ENCODE data around the gene NRF1.
"Not testable (repeated sequence)": the region's sequence is repeated elsewhere in the genome, so short reads cannot be mapped to it uniquely, and the experiment has no call there.

NRF1 gene

DNA sequence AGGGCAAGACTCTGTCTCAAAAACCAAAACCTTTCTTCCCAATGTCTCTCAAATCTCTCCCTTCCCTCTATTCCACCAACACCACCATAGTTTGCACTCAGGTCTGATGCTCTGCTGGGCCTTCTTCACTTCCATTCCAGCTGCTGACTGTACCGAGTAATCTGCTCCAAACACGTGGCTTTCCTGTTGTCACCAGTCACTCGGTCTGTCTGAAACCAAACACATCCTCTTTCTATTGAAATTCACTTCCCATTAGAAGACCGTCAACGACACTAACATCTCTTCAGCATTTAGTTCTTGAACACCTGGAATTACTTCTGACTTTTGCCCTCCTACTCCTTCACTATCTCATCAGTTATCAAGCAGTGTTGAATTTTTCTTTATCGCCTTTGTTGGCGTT is 4.7 kb upstream of the NRF1 start:
- DNase-seq (ENCODE audit: low read depth in 2 of 2), result no peak

DNA sequence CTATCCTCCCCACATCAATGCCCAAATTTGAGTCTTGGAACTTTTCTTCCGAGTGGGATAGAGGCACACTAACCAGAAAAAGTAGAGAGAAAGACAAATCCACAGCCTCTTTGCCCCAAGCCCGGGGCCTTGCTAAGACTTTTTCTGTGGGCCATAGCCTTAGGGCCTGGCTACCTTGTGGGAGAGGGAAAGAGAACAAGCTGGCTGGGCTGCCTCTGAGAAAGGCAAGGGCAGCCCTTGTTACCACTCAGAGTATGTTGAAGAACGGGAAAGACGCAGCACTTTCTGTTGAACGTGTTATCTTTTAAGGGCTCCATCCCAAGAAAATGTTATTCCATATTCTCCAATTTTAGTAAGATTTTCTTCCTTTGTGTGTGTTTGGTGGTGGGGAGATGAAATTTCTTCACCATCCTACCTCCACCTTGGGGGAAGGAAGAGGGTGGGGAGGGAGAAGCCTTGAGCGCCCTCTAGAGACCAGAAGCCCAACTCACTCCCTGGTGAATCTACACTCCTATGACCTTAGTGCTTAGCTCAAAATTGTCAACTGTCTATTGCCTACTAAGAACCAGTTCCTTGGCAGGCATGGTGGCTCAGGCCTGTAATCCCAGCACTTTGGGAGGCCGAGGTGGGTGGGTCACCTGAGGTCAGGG is 3.9 kb upstream of the NRF1 start:
- no peak for DNase-seq (ENCODE audit: low read depth in 2 of 2)

DNA sequence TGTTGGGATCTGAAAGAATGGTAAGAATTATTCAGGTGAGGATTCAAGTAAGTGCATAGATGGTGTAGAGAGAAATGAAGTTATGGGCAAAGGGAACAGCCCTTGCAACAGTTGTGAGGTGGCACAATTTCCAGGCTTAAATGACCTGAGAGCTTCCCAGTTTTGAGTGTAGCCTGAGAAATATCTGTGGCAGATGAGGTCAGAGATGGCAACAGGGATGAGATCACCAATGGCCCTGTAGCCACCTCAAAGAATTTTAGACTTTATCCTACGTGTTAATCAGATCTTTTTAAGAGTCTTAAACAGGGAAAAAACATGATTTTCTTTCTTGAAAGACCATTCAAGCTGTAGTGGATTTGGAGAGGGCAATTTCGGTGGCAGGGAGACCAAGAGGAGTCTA is 1.9 kb upstream of the NRF1 start:
- no peak for DNase-seq (ENCODE audit: low read depth in 2 of 2)

DNA sequence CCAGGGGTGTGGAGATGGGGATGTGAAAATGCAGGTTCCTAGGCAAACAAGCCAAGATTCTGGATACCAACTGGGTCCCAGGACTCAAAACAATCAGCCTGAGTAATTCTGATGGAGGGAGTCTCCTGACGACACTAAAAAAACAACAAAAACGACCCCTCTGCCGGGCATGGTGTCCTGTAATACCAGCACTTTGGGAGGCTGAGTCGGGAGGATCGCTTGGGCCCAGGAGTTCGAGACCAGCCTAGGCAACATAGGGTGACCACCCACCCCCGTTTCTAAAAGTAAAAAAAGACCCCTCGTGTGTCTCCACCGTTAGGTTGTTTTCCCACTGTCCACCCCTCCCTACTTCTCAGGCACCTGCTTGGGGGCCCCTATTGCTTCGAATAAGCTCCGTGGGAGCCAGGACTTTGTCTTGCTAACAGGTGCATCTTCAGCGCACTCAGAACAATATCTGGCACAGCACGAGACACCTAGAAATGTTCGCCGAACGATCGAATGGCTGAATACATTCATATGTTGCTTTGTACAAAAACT is 743 bp upstream of the NRF1 start:
- DNase-seq (ENCODE audit: low read depth in 2 of 2), result no peak

DNA sequence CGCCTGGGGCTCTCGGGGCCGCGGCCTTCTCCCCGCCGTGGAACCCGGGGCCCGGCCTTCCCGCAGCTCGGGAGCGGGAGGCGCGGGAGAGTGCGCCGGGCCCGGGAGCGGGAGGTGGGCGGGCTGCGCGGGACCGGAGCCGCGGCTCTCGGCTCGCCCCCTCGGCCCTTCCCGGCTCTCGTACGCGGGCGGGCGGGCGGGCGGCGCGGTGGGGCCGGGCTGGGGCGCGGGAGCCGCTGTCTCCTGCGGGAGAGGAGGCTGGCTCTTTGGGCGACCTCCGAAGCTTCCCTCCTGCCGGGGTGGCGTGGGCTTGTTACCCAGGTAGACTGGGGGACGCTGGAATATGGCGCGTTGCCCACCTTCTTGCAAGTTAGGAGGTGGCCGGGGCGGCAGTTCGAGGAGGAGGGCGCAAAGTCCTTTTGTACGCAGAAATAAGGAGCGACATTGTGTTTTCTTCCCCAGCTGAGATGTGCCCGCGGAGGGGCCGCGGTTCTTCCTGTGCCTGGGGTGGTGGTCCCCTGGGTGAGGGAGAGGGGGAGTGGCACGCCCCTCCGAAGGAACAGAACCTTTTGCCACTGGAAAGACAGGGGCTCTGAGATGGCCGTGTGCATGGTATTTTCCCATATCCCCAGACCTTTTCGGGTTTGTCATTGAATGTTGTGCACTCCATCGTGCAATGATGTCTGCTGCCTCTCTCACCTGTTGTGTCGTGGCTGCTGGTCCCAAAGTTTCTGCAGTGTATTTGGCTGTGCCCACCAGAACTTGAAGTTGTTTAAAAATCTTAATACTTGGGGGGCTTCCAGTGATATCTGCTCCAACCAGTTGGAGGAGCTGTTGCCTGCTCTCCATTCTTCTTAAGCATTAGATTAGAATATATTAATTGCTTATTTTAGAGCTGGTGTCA is 844 bp downstream of the NRF1 start:
- no peak for DNase-seq (ENCODE audit: low read depth in 2 of 2)

DNA sequence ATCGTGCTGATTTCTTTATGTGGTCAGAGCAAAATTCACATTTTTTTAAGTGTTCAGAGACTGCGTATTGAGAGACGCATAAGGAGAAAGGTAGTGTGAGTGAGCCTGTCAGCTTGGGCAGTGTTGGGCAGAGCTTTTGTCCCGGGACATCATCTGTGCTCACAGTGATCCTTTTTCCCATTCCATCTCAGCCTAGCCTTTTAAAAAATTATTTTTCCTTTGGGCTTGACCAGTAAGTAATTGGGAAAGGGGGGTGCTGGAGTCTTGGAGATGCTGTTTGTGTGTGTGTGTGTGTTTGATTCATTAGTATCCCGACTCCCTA is 1.5 kb downstream of the NRF1 start:
- no peak for DNase-seq (ENCODE audit: low read depth in 2 of 2)

DNA sequence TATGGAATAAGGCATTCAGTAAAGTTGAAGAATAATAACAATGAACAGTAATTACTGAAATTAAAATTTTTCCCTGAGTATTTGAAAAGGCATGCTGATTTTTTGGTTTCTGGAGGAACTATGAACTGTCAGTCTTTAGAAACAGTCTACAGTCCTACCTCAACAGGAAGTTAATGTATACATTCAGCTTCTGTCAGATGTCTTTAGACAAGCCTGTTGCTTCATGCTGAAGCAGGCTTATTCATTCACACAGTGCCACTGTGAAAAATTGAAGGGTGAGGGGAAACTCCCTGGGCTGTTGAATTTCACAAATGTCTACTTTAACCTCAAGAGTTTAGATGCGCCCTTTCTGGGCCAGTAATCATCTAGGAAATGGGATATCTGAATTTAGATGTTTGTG is 3.5 kb downstream of the NRF1 start:
- DNase-seq (ENCODE audit: low read depth in 2 of 2), result no peak

DNA sequence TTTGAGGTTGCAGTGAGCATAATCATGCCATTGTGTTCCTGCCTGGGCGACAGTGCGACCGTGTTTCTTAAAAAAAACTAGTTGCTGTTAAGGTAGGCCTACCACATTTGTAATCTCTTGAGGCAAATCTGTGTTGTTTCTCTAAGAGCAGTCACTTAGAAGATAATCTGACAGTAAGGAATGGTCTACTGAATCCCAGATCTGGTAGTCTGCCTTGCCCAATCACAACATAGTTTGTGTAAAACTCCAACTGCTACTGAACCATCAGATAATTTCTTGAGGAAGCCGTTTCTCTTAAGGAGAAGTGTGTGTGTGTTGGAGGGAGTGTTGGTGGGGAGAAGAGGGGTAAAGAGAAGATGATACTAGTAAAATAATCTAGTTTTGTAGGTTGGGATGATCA is 5.0 kb downstream of the NRF1 start:
- DNase-seq (ENCODE audit: low read depth in 2 of 2), result no peak

DNA sequence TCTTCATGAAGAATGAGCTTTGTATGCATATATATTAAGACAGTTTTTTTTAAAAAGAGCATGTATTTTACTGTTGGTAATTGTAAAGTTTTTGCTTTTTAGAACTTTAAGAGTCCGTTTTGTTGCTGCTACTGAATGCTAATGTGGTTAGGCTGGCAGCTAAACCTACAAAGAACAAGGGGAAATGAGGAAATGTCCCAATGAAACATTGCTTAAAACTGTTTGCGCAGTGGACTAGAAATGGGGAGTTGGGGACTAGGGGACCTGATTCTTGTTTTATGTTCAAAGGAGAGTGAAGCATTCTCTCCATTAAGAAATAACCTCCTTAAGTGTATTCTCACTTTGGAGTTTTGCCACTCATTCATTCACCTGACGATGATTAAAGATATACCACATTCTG is 5.7 kb downstream of the NRF1 start:
- DNase-seq (ENCODE audit: low read depth in 2 of 2), result no peak

DNA sequence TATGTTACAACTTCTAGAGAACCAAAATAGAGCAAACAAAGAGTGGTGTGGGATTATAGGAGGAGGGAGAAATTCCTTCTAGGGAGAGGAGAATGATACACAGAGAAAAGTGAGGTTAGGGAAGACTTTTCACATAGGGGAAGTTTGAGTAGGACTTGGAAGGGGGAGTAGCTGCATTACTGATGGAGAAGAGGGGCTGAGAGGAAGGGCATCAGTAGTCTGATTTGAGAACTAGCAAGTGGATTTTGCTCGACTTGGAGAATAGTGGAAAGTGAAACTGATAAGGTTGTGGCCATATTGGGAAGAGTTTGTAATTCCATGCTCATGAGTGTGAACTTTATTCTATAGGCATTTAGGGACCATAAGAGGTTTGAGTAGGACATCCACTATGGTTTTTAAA is 6.1 kb downstream of the NRF1 start:
- no peak for DNase-seq (ENCODE audit: low read depth in 2 of 2)

DNA sequence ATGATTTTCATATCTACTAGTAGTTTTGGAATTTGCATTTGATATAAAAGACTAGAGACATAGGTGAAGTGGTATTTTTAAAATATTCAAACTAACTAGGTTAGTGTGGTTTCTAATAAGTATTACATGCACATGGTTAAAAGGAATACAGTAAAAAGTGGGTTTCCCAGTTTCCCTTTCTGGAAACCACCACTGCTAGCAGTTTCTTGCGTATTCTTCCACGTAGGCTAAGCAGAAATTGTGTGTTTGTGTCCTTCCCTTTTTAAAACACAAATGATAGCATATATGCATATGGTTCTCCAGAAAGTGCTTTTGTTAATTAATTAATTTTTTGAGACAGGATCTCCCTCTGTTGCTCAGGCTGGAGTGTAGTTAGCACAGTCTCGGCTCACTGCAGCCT is 15.4 kb downstream of the NRF1 start:
- no peak for DNase-seq (ENCODE audit: low read depth in 2 of 2)

DNA sequence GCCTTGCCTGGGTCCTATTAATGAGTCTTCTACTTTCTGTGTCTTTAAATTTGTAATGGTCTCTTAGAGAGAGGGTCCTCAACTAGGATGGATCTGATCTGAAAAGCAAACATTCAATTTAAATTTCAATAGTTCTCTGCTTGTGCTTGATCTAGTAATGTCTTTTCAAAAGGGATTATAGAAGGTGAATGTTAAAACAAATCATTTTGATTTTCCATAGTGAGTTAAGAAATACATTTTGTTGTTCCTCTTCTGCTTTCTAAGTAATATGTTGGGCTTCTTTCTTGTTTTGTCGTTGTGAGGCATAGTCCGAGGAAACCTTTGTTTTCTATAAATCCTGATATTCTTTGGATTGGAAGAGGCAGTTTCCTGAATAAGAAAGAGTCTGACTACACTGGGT is 18.8 kb downstream of the NRF1 start:
- DNase-seq (ENCODE audit: low read depth in 2 of 2), result no peak

DNA sequence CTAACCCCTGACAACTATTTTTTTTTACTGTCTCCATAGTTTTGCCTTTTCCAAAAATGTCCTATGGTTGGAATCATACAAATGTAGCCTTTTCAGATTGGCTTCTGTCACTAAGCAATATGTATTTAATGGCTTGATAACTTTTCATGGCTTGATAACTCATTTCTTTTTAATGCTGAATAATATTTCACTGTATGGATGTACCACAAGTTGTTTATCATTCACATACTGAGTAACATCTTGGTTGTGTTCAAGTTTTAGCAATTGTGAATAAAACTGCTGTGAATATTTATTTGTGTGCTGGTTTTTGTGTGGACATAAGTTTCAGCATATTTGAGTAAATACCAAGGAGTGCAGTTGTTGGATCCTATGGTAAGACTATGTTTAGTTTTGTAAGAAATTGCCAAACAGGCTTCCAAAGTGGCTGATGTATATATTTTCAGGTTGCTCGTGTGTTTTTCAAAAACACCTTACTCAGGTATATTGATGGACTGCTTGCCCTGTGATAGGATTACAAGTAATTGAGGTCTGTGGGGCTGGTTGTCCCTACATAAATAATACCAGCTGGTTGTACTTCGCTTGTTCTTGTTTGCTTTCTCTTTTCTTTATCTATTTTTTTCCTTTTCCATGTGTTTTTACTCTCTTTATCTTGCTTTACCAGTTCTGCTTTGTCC is 23.0 kb downstream of the NRF1 start:
- DNase-seq (ENCODE audit: low read depth in 2 of 2), result no peak

DNA sequence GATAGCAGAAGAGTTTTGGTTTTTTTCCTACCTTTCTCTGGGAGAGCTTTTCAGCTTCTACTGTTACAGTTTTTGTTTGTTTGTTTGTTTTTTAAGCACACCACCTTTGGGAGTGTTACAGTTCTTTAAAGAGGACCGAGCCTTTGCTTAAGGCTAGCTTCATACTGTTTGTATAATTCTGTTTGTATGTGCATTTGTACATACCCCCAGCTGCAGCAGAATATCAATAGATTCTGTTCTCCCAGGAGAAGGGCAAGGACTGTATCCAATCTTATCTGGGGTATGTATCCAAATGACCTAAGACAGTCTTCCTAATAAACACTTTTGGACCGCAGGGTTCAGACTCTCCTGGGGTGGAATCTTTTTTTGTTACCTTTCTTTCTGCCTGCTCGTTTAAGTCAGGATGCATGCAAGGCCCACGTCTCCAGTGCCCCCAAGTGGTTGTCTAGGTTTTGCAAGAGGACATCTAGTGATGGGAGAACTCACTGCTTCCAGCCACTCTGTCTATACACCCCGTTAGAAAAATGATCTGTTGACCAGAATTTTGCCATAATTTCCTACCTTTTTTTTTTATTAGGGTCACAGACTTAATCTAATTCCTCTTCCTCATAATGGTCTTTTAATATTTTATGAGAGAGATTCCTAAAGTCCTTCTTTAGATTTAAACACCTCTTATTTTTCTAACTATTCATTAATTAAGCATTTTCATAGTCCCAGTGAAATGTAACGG is 23.9 kb downstream of the NRF1 start:
- no peak for DNase-seq (ENCODE audit: low read depth in 2 of 2)

DNA sequence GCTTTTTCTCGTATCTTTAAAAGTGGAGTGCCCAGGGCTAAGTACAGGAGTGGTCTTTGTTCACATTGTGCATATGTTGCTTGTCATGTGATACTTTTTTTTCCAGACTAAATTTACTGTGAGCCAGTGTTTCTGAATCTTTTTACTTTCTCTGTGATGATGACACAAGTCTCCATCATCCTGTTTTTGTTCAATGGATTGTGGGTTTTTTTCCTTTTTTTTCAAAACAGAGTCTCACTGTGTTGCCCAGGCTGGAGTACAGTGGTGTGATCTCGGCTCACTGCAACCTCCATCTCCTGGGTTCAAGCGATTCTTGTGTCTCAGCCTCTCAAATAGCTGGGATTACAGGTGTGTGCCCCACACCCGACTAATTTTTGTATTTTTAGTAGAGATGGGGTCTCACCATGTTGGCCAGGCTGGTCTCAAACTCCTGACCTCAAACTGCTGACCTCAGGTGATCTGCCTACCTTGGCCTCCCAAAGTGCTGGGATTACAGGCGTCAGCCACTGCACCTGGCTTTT is 24.6 kb downstream of the NRF1 start:
- DNase-seq (ENCODE audit: low read depth in 2 of 2), result not testable (repeated sequence)

DNA sequence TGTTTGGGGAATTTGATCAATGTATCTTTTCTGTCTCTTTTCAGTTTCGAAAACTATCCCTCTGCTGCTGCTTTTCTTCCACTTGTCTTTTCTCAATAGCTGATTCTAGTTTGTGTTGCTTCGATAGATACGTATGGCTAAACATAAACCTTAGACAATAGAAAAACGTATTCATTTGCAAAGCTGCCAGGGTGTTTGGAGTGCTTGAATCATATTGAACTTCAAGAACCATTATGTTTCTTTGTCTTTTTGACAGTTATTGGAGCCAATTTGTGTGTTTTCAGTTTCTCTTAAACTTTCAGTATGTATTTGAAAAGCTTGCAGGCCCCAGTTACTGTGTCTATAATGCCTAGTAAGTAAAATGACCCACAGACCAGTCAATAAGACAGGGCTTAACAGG is 25.1 kb downstream of the NRF1 start:
- DNase-seq (ENCODE audit: low read depth in 2 of 2), result no peak

DNA sequence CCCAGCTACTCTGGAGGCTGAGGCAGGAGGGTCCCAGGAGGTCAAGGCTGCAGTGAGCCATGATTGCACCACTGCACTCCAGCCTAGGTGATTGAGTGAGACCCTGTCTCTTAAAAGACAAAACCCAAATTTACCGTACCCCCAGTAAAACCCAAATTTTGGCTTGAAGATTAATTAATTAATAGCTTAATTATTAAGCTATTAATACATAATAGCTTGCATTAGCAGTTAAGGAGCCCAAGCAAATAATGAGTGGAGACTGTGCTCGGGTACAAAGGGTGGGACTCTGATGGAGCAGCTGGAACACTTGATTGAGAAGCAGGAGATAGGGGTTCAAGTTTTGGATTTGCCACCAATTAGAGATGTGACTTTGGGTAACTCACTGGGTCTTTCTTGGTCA is 28.9 kb downstream of the NRF1 start:
- DNase-seq (ENCODE audit: low read depth in 2 of 2), result no peak

DNA sequence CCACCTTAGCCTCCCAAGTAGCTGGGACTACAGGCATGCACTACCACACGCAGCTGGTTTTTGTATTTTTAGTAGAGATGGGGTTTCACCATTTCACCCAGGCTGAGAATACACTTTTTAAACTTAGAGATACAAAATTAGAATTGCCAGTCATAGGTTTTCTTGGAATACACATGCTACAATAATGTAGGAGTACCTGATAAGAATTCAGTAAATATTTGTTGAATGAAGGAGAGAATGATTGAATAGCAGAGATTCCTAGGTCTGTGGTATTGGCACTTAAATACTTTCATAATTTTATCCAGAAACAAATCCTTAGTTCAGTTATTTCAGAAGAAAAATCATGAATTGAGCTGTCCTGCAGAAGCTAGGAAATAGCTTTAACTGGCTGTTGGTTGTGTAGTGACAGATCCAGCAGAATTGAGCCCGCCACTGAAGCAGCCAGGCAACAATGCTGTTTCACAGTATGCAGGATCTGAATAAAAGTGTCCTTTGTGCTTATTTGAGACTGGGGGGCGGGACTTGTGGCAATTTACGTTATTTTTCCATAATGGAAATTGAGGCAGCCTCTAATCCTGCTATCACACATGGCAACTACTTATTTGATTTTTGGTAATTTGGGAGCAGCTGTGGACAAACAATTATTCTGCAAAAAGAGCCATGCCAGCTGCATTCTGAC is 31.5 kb downstream of the NRF1 start:
- no peak for DNase-seq (ENCODE audit: low read depth in 2 of 2)

DNA sequence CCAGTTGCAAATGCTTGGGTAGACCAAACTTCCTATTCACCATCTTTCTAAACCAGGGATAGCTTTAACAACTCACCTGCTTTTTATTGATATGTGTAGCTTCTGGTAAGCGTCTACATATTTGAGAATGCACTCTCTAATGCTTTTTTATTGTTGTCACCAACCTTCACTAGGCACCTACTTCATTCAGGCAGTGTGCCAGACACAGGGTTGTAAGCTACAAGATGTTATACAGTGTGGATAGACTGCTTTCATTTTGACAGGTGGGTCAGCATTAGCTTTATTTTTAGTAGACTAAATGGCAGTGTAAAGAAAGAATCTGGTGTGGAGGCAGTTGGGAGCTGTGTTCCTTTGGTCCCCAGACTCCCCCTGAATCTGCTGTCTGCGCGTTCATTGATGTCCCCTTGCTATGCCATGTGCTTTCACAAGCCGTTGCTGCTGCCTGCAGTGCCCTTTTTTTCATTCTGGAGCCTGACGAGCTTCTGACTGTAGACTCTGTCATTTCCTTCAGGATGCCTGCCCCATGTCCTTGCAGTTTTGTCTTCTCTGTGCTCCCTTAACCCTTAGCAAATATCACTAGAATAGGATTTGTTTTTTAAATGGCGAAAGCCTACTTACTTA is 32.1 kb downstream of the NRF1 start:
- DNase-seq (ENCODE audit: low read depth in 2 of 2), result no peak

DNA sequence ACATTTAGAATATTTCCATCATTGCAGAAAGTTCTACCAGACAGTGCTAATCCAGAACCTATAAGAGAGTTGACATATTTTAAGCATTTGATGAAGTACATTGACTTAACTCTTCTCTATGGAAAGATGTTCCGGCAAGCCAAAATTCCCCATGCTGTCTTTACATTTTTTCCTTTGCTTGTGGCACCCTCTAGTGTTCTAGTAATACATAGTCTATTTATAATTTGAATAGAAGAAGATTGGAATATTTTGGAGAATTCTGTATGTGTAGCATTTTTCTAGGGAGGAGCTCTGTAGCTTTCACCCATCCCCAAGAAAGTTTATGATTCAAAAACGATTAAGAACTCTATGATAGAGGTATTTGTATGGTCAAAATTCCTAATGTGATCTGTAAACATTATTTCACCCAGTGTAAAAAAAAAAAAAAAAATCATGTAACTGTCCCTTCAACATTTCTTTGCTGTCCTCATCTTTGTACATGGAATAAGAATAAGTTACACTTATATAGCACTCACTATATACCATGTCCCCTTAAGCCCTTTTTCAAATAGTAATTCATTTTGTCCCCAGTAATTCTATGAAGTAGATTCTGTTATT is 33.2 kb downstream of the NRF1 start:
- DNase-seq (ENCODE audit: low read depth in 2 of 2), result no peak
